GM04503 (cell line): ENCODE data around the gene HOXD9.

Experiments
- DNase-seq: peaks from one replicate; pipeline ENCODE4 v3.0.0-alpha.2; 2012; ENCODE audit warnings: low read depth

Gene HOXD9

GRCh38 chr2:176124110-176124946 lies 1.8 kb downstream of the HOXD9 start:
- no peak for DNase-seq

- no peak for DNase-seq
Measured at GRCh38 chr2:176124947-176125771, 2.6 kb downstream of the HOXD9 start.

GRCh38 chr2:176125772-176126054 lies 3.2 kb downstream of the HOXD9 start:
- no peak for DNase-seq

- no peak for DNase-seq
Measured at GRCh38 chr2:176126929-176127773, 4.6 kb downstream of the HOXD9 start.

GRCh38 chr2:176127774-176128072 lies 5.2 kb downstream of the HOXD9 start:
- DNase-seq, result no peak

- DNase-seq, result no peak
Measured at GRCh38 chr2:176128172-176128981, 5.9 kb downstream of the HOXD9 start.

GRCh38 chr2:176128982-176129796 lies 6.7 kb downstream of the HOXD9 start, which contains the start of gene HOXD8:
Gene HOXD8, plus strand, starts transcription at chr2:176129705. Its CDS starts 662 bp downstream, at chr2:176130367.
- DNase-seq, result no peak

GRCh38 chr2:176129813-176130146 lies 7.3 kb downstream of the HOXD9 start:
- no peak for DNase-seq

GRCh38 chr2:176130147-176130956 lies 7.8 kb downstream of the HOXD9 start:
- no peak for DNase-seq

GRCh38 chr2:176130957-176131847 lies 8.7 kb downstream of the HOXD9 start:
- DNase-seq, result no peak

- no peak for DNase-seq
Measured at GRCh38 chr2:176131848-176132158, 9.3 kb downstream of the HOXD9 start.

GRCh38 chr2:176132205-176133171 lies 10.0 kb downstream of the HOXD9 start:
- DNase-seq, result no peak

GRCh38 chr2:176133389-176133788 lies 10.9 kb downstream of the HOXD9 start:
- DNase-seq, result no peak

- DNase-seq, result no peak
Measured at GRCh38 chr2:176134035-176134434, 11.5 kb downstream of the HOXD9 start.

GRCh38 chr2:176135035-176135440 lies 12.5 kb downstream of the HOXD9 start:
- DNase-seq, result no peak

- no peak for DNase-seq
Measured at GRCh38 chr2:176136374-176137251, 14.1 kb downstream of the HOXD9 start.

- DNase-seq, result no peak
Measured at GRCh38 chr2:176137252-176137580, 14.7 kb downstream of the HOXD9 start.
